Choroid plexus epithelial cell (primary cell): ENCODE results near the gene ACSL1.

ENCODE experiments used
- DNase-seq: peaks from one replicate; pipeline ENCODE4 v3.0.0-alpha.2; 2010; ENCODE audit warnings: low read depth
- H3K4me3 ChIP-seq: 2 replicates; pipeline ENCODE4 v1.5.1; 2011; ENCODE audit warnings: low read depth, mild to moderate bottlenecking, control low read depth, low read length, moderate library complexity
- TF ChIP-seq, protein P1 (sequence below): conservative IDR thresholded peaks from 2 replicates; pipeline ENCODE4 v1.5.1; 2011; ENCODE audit warnings: low read depth, mild to moderate bottlenecking, control low read depth, inconsistent platforms, low read length, moderate library complexity

ACSL1 gene

DNA sequence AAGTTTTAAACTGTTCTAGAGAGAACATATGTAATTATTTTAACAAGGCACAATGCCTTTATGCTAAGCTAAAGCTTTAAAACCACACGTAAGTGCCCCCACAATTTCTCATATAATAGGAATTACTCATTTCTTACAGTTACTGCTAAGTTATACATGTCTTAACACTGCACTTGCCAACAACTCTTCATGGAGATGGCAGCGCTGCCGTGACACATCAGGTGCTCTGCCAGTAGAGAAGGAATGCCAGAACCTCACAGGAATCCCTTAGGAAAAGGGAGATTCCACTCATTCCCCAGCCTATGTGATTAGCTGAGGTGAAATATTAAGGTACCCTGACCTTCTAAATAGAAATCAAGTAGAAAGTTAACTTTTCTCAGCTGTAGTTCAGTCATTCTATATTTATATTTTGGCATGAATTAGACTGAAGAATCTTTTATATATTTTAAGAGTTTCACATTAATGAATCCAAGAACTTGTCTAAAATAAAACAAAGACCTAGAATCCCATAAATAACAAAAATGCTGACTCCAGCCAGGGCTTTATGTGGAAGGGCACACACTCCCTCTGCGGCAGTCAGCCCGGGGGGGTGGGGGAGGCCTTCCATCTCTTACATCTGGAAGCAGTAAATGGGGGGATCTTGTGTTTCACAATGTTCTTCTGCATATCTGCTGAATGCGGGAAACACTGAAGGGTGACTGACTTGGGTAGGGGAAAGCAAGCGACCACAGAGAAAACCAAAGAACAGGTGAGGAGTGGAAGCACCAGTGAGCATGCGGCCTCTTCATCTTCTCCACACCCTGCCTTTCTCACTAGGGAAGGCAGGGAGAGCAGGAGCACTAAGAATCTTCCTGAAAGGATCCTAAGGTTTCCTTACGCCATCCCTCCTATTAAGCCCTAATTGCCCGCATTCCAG is 23.7 kb downstream of the ACSL1 start:
- DNase-seq, result no peak
- TF ChIP-seq, protein P1, sequence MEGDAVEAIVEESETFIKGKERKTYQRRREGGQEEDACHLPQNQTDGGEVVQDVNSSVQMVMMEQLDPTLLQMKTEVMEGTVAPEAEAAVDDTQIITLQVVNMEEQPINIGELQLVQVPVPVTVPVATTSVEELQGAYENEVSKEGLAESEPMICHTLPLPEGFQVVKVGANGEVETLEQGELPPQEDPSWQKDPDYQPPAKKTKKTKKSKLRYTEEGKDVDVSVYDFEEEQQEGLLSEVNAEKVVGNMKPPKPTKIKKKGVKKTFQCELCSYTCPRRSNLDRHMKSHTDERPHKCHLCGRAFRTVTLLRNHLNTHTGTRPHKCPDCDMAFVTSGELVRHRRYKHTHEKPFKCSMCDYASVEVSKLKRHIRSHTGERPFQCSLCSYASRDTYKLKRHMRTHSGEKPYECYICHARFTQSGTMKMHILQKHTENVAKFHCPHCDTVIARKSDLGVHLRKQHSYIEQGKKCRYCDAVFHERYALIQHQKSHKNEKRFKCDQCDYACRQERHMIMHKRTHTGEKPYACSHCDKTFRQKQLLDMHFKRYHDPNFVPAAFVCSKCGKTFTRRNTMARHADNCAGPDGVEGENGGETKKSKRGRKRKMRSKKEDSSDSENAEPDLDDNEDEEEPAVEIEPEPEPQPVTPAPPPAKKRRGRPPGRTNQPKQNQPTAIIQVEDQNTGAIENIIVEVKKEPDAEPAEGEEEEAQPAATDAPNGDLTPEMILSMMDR, result no peak
- no peak overlapping the region for H3K4me3 ChIP-seq

DNA sequence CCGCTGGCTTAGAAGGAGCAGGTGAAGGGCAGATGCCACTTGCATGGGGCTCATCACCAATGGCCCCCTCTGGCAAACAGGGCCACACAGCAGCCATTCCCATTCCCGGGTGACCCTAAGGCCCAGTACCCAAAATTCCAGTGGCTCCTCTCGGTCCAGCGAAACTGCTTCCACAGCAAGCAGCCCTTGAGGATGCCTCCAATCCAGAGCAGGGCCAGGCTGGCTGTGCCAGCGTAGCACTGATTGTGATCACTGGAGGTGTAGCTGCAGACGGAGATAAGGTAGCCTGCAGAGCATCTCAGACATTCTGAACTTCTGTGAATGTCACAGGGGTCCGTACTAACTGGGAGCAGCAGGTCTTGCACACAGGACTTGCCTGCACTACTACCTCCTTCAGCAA is 27.3 kb downstream of the ACSL1 start:
- DNase-seq, result no peak
- TF ChIP-seq, protein P1, result no peak
- no peak overlapping the region for H3K4me3 ChIP-seq

GRCh38 chr4:184796906-184797305 is 28.9 kb downstream of the ACSL1 start:
- TF ChIP-seq, protein P1, result no peak
- no peak overlapping the region for H3K4me3 ChIP-seq
- no peak for DNase-seq

GRCh38 chr4:184795214-184795844 is 30.4 kb downstream of the ACSL1 start:
- no peak overlapping the region for H3K4me3 ChIP-seq
- TF ChIP-seq, protein P1, result no peak
- no peak for DNase-seq

DNA sequence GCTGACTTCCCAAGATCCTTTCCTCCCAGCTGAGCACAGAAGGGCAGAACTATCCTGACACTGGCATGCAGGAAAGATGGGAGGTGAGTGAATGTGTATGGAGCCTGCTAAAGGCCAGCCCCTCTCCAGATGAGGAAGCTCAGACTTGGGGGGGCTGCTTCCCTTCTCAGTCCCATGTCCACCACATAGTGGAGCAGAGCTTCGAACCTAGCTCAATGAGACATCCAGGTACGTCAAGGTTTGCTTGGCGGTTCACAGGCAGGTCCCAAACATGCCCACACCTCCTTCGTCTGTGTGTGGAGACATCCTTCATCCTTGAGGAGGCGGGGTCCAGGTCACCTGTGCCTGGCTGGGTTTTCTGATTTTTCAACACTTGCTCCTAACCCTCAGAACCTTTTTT is 31.3 kb downstream of the ACSL1 start:
- no peak for DNase-seq
- TF ChIP-seq, protein P1, result no peak
- no peak overlapping the region for H3K4me3 ChIP-seq

DNA sequence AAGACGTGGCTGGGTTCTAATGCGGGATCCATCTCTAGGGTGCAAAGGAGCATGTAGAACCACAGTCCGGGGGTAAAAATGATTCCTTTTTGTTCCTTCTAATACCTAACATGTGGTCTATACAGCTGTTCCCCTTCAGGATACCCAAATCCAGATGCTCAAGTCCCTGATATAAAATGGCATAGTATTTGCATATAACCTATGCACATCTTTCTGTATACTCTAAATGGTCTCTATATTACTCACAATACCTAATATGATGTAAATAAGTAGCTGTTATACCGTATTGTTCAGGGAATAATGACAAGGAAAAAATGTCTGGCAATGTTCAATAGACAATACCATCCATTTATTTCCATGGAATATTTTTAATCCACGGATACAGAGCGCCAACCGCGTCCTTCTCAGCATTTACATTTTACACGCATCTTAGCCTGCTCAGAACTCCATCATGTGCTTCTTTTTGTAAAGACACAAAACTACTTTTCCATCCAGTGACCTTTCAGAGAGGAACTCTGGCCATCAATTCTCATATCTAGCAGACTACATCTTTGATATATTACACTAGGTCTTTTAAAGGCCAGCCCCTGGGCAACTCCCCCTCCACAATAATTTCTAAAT is 31.9 kb downstream of the ACSL1 start:
- TF ChIP-seq, protein P1, result no peak
- no peak overlapping the region for H3K4me3 ChIP-seq
- no peak for DNase-seq
